ENCODE measurements around the gene PCNT. TPM values are rescaled to one million over a fixed set of nuclear protein-coding genes. Genes with fewer than 3 reads are reported as not detected.

PCNT gene
- total RNA-seq, 1 experiment from 2014 or later, result 41.0 TPM

DNA sequence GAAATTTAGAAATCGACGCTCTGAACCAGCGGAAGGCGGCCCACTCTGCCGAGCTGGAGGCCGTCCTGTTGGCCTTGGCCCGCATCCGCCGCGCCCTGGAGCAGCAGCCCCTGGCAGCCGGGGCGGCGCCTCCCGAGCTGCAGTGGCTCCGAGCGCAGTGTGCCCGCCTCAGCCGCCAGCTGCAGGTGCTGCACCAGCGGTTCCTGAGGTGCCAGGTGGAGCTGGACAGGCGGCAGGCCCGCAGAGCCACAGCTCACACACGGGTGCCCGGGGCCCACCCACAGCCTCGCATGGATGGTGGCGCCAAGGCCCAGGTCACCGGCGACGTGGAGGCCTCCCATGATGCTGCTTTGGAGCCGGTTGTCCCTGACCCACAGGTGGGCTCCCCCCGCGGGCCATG, 87.7 kb downstream of the PCNT start:
- Mint-ChIP-seq H3K4me1 (peaks cover 32% of the 10 kb centered on the region), H3K36me3 (peaks cover 17% of the 10 kb centered on the region), H3K4me3 (no peak overlapping the region), H3K27me3 (ENCODE audit: low read depth) (no peaks in the 10 kb centered on the region), H3K9me3 (no peaks in the 10 kb centered on the region), H3K27ac (no peak overlapping the region)
- ChIA-PET POLR2A (no interaction called here), CTCF (interaction anchor here (1.0 to 1.6 kb wide), 4 partner anchors 12 to 250 kb away, joined by 3 to 4 read pairs (median 3); no protein-coding TSS in a partner anchor)
- ATAC-seq (no peak; the same call in 1 of the 2 replicates), DNase-seq (ENCODE audit: low spot score) (no peak)
- TF ChIP-seq, protein P1, sequence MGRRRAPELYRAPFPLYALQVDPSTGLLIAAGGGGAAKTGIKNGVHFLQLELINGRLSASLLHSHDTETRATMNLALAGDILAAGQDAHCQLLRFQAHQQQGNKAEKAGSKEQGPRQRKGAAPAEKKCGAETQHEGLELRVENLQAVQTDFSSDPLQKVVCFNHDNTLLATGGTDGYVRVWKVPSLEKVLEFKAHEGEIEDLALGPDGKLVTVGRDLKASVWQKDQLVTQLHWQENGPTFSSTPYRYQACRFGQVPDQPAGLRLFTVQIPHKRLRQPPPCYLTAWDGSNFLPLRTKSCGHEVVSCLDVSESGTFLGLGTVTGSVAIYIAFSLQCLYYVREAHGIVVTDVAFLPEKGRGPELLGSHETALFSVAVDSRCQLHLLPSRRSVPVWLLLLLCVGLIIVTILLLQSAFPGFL (CRISPR knock-in tag; IDR thresholded peaks at IDR 0.05; ENCODE audit: borderline replicate concordance), result no peak
- TF ChIP-seq, protein P2, sequence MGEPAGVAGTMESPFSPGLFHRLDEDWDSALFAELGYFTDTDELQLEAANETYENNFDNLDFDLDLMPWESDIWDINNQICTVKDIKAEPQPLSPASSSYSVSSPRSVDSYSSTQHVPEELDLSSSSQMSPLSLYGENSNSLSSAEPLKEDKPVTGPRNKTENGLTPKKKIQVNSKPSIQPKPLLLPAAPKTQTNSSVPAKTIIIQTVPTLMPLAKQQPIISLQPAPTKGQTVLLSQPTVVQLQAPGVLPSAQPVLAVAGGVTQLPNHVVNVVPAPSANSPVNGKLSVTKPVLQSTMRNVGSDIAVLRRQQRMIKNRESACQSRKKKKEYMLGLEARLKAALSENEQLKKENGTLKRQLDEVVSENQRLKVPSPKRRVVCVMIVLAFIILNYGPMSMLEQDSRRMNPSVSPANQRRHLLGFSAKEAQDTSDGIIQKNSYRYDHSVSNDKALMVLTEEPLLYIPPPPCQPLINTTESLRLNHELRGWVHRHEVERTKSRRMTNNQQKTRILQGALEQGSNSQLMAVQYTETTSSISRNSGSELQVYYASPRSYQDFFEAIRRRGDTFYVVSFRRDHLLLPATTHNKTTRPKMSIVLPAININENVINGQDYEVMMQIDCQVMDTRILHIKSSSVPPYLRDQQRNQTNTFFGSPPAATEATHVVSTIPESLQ (CRISPR knock-in tag; IDR thresholded peaks at IDR 0.05), result no peak
- no peak for TF ChIP-seq JAZF1 (CRISPR knock-in tag; IDR thresholded peaks at IDR 0.05)
- TF ChIP-seq, protein P3, sequence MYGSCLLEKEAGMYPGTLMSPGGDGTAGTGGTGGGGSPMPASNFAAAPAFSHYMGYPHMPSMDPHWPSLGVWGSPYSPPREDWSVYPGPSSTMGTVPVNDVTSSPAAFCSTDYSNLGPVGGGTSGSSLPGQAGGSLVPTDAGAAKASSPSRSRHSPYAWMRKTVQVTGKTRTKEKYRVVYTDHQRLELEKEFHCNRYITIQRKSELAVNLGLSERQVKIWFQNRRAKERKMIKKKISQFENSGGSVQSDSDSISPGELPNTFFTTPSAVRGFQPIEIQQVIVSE (CRISPR knock-in tag; IDR thresholded peaks at IDR 0.05; ENCODE audit: borderline replicate concordance), result no peak
- TF ChIP-seq SOX15 (CRISPR knock-in tag; IDR thresholded peaks at IDR 0.05), result no peak
- TF ChIP-seq, protein P4, sequence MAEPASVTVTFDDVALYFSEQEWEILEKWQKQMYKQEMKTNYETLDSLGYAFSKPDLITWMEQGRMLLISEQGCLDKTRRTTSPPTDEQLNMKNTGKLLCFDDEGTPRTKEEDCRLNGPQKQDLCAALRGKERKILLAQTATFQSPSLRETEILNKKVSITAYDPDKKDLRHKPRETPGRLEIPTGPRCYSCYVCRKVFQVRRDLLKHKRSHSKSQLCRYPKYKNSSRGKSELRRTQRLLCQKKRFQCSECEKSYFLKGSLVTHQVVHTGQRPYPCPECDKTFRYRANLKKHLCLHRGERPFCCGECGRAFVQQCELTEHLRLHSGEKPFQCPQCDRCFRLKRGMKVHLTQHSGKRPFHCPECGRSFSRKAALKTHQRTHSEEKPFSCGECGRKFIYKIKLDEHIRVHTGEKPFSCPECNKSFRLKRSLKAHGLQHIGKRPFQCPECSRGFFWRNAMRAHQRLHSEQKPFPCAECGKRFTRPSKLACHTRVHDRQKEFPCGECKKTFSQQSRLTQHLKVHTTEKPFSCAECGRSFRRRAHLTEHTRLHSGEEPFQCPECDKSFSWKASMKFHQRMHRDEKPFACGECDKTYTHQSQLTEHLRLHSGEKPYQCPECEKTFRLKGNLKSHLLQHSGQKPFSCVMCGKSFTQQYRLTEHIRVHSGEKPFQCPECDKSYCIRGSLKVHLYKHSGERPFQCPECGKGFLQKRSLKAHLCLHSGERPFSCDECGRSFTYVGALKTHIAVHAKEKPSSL (CRISPR knock-in tag; conservative IDR thresholded peaks at IDR 0.05), result no peak
- TF ChIP-seq TCF7 (CRISPR knock-in tag; IDR thresholded peaks at IDR 0.05; ENCODE audit: low read depth), result no peak
- TF ChIP-seq NFE2L1 (CRISPR knock-in tag; IDR thresholded peaks at IDR 0.05), result no peak
- TF ChIP-seq, protein P5, sequence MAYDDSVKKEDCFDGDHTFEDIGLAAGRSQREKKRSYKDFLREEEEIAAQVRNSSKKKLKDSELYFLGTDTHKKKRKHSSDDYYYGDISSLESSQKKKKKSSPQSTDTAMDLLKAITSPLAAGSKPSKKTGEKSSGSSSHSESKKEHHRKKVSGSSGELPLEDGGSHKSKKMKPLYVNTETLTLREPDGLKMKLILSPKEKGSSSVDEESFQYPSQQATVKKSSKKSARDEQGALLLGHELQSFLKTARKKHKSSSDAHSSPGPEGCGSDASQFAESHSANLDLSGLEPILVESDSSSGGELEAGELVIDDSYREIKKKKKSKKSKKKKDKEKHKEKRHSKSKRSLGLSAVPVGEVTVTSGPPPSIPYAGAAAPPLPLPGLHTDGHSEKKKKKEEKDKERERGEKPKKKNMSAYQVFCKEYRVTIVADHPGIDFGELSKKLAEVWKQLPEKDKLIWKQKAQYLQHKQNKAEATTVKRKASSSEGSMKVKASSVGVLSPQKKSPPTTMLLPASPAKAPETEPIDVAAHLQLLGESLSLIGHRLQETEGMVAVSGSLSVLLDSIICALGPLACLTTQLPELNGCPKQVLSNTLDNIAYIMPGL (CRISPR knock-in tag; IDR thresholded peaks at IDR 0.05), result no peak
- TF ChIP-seq, protein P6, sequence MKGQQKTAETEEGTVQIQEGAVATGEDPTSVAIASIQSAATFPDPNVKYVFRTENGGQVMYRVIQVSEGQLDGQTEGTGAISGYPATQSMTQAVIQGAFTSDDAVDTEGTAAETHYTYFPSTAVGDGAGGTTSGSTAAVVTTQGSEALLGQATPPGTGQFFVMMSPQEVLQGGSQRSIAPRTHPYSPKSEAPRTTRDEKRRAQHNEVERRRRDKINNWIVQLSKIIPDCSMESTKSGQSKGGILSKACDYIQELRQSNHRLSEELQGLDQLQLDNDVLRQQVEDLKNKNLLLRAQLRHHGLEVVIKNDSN (CRISPR knock-in tag; IDR thresholded peaks at IDR 0.05), result no peak
- no peak for TF ChIP-seq SMAD4 (CRISPR knock-in tag; IDR thresholded peaks at IDR 0.05)
- TF ChIP-seq, protein P7, sequence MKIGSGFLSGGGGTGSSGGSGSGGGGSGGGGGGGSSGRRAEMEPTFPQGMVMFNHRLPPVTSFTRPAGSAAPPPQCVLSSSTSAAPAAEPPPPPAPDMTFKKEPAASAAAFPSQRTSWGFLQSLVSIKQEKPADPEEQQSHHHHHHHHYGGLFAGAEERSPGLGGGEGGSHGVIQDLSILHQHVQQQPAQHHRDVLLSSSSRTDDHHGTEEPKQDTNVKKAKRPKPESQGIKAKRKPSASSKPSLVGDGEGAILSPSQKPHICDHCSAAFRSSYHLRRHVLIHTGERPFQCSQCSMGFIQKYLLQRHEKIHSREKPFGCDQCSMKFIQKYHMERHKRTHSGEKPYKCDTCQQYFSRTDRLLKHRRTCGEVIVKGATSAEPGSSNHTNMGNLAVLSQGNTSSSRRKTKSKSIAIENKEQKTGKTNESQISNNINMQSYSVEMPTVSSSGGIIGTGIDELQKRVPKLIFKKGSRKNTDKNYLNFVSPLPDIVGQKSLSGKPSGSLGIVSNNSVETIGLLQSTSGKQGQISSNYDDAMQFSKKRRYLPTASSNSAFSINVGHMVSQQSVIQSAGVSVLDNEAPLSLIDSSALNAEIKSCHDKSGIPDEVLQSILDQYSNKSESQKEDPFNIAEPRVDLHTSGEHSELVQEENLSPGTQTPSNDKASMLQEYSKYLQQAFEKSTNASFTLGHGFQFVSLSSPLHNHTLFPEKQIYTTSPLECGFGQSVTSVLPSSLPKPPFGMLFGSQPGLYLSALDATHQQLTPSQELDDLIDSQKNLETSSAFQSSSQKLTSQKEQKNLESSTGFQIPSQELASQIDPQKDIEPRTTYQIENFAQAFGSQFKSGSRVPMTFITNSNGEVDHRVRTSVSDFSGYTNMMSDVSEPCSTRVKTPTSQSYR (CRISPR knock-in tag; IDR thresholded peaks at IDR 0.05), result no peak
- TF ChIP-seq, protein P8, sequence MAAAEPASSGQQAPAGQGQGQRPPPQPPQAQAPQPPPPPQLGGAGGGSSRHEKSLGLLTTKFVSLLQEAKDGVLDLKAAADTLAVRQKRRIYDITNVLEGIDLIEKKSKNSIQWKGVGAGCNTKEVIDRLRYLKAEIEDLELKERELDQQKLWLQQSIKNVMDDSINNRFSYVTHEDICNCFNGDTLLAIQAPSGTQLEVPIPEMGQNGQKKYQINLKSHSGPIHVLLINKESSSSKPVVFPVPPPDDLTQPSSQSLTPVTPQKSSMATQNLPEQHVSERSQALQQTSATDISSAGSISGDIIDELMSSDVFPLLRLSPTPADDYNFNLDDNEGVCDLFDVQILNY (CRISPR knock-in tag; IDR thresholded peaks at IDR 0.05), result no peak
- TF ChIP-seq IRF2 (CRISPR knock-in tag; IDR thresholded peaks at IDR 0.05; ENCODE audit: borderline replicate concordance, low read depth), result no peak
- TF ChIP-seq TEAD1 (CRISPR knock-in tag; IDR thresholded peaks at IDR 0.05), result no peak
- TF ChIP-seq, protein P9, sequence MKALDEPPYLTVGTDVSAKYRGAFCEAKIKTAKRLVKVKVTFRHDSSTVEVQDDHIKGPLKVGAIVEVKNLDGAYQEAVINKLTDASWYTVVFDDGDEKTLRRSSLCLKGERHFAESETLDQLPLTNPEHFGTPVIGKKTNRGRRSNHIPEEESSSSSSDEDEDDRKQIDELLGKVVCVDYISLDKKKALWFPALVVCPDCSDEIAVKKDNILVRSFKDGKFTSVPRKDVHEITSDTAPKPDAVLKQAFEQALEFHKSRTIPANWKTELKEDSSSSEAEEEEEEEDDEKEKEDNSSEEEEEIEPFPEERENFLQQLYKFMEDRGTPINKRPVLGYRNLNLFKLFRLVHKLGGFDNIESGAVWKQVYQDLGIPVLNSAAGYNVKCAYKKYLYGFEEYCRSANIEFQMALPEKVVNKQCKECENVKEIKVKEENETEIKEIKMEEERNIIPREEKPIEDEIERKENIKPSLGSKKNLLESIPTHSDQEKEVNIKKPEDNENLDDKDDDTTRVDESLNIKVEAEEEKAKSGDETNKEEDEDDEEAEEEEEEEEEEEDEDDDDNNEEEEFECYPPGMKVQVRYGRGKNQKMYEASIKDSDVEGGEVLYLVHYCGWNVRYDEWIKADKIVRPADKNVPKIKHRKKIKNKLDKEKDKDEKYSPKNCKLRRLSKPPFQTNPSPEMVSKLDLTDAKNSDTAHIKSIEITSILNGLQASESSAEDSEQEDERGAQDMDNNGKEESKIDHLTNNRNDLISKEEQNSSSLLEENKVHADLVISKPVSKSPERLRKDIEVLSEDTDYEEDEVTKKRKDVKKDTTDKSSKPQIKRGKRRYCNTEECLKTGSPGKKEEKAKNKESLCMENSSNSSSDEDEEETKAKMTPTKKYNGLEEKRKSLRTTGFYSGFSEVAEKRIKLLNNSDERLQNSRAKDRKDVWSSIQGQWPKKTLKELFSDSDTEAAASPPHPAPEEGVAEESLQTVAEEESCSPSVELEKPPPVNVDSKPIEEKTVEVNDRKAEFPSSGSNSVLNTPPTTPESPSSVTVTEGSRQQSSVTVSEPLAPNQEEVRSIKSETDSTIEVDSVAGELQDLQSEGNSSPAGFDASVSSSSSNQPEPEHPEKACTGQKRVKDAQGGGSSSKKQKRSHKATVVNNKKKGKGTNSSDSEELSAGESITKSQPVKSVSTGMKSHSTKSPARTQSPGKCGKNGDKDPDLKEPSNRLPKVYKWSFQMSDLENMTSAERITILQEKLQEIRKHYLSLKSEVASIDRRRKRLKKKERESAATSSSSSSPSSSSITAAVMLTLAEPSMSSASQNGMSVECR (CRISPR knock-in tag; IDR thresholded peaks at IDR 0.05; ENCODE audit: borderline replicate concordance), result no peak
- TF ChIP-seq OVOL2 (CRISPR knock-in tag; IDR thresholded peaks at IDR 0.05; ENCODE audit: borderline replicate concordance), result no peak
- TF ChIP-seq NFATC4 (CRISPR knock-in tag; IDR thresholded peaks at IDR 0.05), result no peak
- TF ChIP-seq CREB1 (CRISPR knock-in tag; IDR thresholded peaks at IDR 0.05), result no peak
- no peak for TF ChIP-seq ATF1 (CRISPR knock-in tag; IDR thresholded peaks at IDR 0.05)
